Endothelial cell of umbilical vein (primary cell): ENCODE data around the gene GIPC1. TPM values are rescaled to one million over a fixed set of nuclear protein-coding genes. Genes with fewer than 3 reads are reported as not detected.
"Not testable (repeated sequence)": the region's sequence is repeated elsewhere in the genome, so short reads cannot be mapped to it uniquely, and the experiment has no call there.

Experiments used
- BruUV-seq: library from RNA; stranded (reverse); fragments of 400-500 nt; replicated peaks from 2 replicates; lab custom pipeline; 2021; lab: Mats Ljungman, UMichigan
- CTCF ChIA-PET: fragments of 300-600, 350-600 bp; sonication (Branson Sonifier 250); formaldehyde crosslinking; loops from one replicate; lab custom pipeline; 2021; ENCODE audit warnings: antibody characterized with exemption, inconsistent platforms; lab: Charles Lee
- POLR2A ChIA-PET: fragments of 300-600, 350-600 bp; sonication (Branson Sonifier 250); formaldehyde crosslinking; loops from one replicate; lab custom pipeline; 2021; ENCODE audit warnings: antibody characterized with exemption, inconsistent platforms; lab: Charles Lee
- DNase-seq: peaks from one replicate; pipeline ENCODE4 v3.0.0-alpha.2; 2011; ENCODE audit warnings: low read depth, low spot score
- FAIRE-seq: peaks from 2 replicates; lab custom pipeline; 2011; peaks lifted over from hg19 to GRCh38; lab: Jason Lieb, UNC
- H2AFZ ChIP-seq: 2 replicates; pipeline ENCODE4 v1.6.0; 2012; ENCODE audit warnings: low read depth, low read length, control low read depth, inconsistent platforms
- H3K27ac ChIP-seq: 2 replicates; pipeline ENCODE4 v1.5.1; 2011; ENCODE audit warnings: low read depth, mild to moderate bottlenecking, control low read depth, low read length, moderate library complexity; ENCODE audit not compliant: insufficient read depth
- H3K27me3 ChIP-seq, 2 experiments: 2 replicates each; pipeline versions ENCODE4 v1.6.0 to v1.6.1; 2011; ENCODE audit warnings: low read length in 2 of 2, mixed read lengths in 1 of 2; ENCODE audit not compliant: control insufficient read depth in 2 of 2, insufficient read depth in 2 of 2
- H3K36me3 ChIP-seq, 2 experiments: 2 replicates in 1 of 2; 3 replicates in 1 of 2; pipeline ENCODE4 v1.5.1; 2011; ENCODE audit warnings: low read length in 2 of 2, mild to moderate bottlenecking in 1 of 2, moderate library complexity in 1 of 2; ENCODE audit not compliant: control insufficient read depth in 2 of 2, insufficient read depth in 2 of 2; ENCODE audit errors: extremely low read depth in 1 of 2
- H3K4me1 ChIP-seq: 3 replicates; pipeline ENCODE4 v1.5.1; 2011; ENCODE audit warnings: mild to moderate bottlenecking, low read length; ENCODE audit not compliant: control insufficient read depth, insufficient read depth; ENCODE audit errors: extremely low read depth
- H3K4me2 ChIP-seq: 2 replicates; pipeline ENCODE4 v1.6.1; 2011; ENCODE audit warnings: low read length, control low read depth, mixed read lengths; ENCODE audit not compliant: insufficient read depth
- H3K4me3 ChIP-seq, 3 experiments: fragments of 200-600 bp in 1 of 3; sonication (generic), shearing (Covaris generic) in 1 of 3; replicated peaks in 1 of 3; 2 replicates each; pipeline ENCODE4 v1.5.1; 2011 to 2016; ENCODE audit warnings: control low read depth in 3 of 3, low read length in 3 of 3, mild to moderate bottlenecking in 2 of 3, inconsistent platforms in 1 of 3, low read depth in 1 of 3, moderate library complexity in 1 of 3; ENCODE audit not compliant: insufficient read depth in 1 of 3
- H3K79me2 ChIP-seq: 2 replicates; pipeline ENCODE4 v1.6.0; 2012; ENCODE audit warnings: low read length, inconsistent platforms; ENCODE audit not compliant: control insufficient read depth, insufficient read depth
- H3K9ac ChIP-seq: replicated peaks from 2 replicates; pipeline ENCODE3; 2011; ENCODE audit warnings: low read length, control low read depth; ENCODE audit not compliant: insufficient read depth; ENCODE audit errors: extremely low read depth
- H3K9me1 ChIP-seq: replicated peaks from 3 replicates; pipeline ENCODE4 v1.6.0; 2011; ENCODE audit warnings: mild to moderate bottlenecking, low read length; ENCODE audit not compliant: control insufficient read depth, insufficient read depth; ENCODE audit errors: extremely low read depth
- H3K9me3 ChIP-seq: replicated peaks from 2 replicates; pipeline ENCODE4 v1.5.1; 2012; ENCODE audit warnings: low read length, inconsistent platforms; ENCODE audit not compliant: control insufficient read depth, insufficient read depth
- H4K20me1 ChIP-seq: replicated peaks from 2 replicates; pipeline ENCODE3; 2011; ENCODE audit warnings: mild to moderate bottlenecking, low read length; ENCODE audit not compliant: control insufficient read depth, insufficient read depth; ENCODE audit errors: extremely low read depth
- CTCF ChIP-seq, 2 donors: IDR thresholded peaks; 1 replicate in 1 of 2; 2 replicates in 1 of 2; pipeline ENCODE4 v1.5.1; 2011; ENCODE audit warnings: low read length in 2 of 2, mild to moderate bottlenecking in 2 of 2, moderate library complexity in 2 of 2, control low read depth in 1 of 2, inconsistent platforms in 1 of 2, low read depth in 1 of 2; ENCODE audit not compliant: insufficient read depth in 1 of 2; ENCODE audit errors: extremely low read depth in 1 of 2
- EZH2 ChIP-seq: IDR thresholded peaks from 2 replicates; pipeline ENCODE4 v1.6.1; 2012; ENCODE audit warnings: borderline replicate concordance, low read depth, mild to moderate bottlenecking, moderate library complexity, low read length, inconsistent platforms; ENCODE audit not compliant: severe bottlenecking
- MAX ChIP-seq: IDR thresholded peaks from 2 replicates; pipeline ENCODE4 v1.6.1; 2011; ENCODE audit not compliant: insufficient read depth, insufficient read length
- POLR2A ChIP-seq: IDR thresholded peaks from 2 replicates; pipeline ENCODE4 v1.6.1; 2012; ENCODE audit warnings: low read depth, mild to moderate bottlenecking, control low read depth, low read length
- POLR2AphosphoS5 ChIP-seq: IDR thresholded peaks from 2 replicates; pipeline ENCODE4 v1.6.1; 2012; ENCODE audit warnings: low read depth, mild to moderate bottlenecking, control low read depth, low read length, moderate library complexity; ENCODE audit not compliant: insufficient read depth
- dilution Hi-C: fragments of 300-500 bp; cut with MboI; formaldehyde crosslinking; loops from one replicate; pipeline ENCODE4 v1.15.0; 2019; ENCODE audit warnings: low sequenced_read_pairs; ENCODE audit not compliant: extremely low pct_ligation_motif_present
- intact Hi-C: fragments of 100-400 bp; cut with micrococcal nuclease; formaldehyde crosslinking; loops from one replicate; pipeline ENCODE4 v1.10.0; 2022
- polyA plus RNA-seq, 4 experiments: library from polyadenylated mRNA; depleted of rRNA in 3 of 4; stranded (reverse) in 3 of 4; unstranded in 1 of 4; fragments of >200 nt; gene quantifications; 2 replicates each; pipeline versions ENCODE4 v1.2.1 to v1.2.3, GENCODE V29; 2011 to 2012; ENCODE audit warnings: missing spikeins in 1 of 4
- total RNA-seq: library from RNA; stranded (reverse); gene quantifications from 2 replicates; pipeline ENCODE4 v1.2.3, GENCODE V29; 2021

GIPC1 gene
- total and polyA plus RNA-seq, 2 donors (not counting 3 experiments of a cell fraction or from before 2014, with no cell fraction given): 108 to 141 TPM

GRCh38 chr19:14505488-14506239 is 9.7 kb upstream of the GIPC1 start:
- Histone ChIP-seq H2AFZ (peak overlapping the region; percentile 41), H4K20me1 (no peaks in the 10 kb centered on the region), H3K4me3 (no peak overlapping the region), H3K27me3 (peaks cover 0 to 2% of the 10 kb centered on the region in 2 experiments), H3K79me2 (no peaks in the 10 kb centered on the region), H3K4me2 (no peak overlapping the region), H3K36me3 (no peaks in the 10 kb centered on the region), H3K9me3 (no peaks in the 10 kb centered on the region), H3K9me1 (no peaks in the 10 kb centered on the region), H3K27ac (no peak overlapping the region), H3K4me1 (peaks cover 12% of the 10 kb centered on the region), H3K9ac (no peak overlapping the region)
- DNase-seq (peak; percentile 28), FAIRE-seq (peak; percentile 64)
- intact Hi-C loops (no loop called here), dilution Hi-C loops (no loop called here)
- ChIA-PET POLR2A (no interaction called here), CTCF (interaction anchor here (1.0 to 2.4 kb wide), 6 partner anchors 8 to 51 kb away, joined by 3 to 22 read pairs (median 4); partner anchors contain the start of genes DNAJB1 and GIPC1)
- BruUV-seq: no TSS peak
- no peak for TF ChIP-seq EZH2
- TF ChIP-seq POLR2AphosphoS5: no peak
- TF ChIP-seq CTCF (IDR thresholded peaks at IDR 0.05; ENCODE audit: extremely low read depth in 1 of 2, insufficient read depth in 1 of 2, low read depth in 1 of 2, low read length in 2 of 2): peak; percentile 71 to 83
- no peak for TF ChIP-seq POLR2A
- no peak for TF ChIP-seq MAX

DNA sequence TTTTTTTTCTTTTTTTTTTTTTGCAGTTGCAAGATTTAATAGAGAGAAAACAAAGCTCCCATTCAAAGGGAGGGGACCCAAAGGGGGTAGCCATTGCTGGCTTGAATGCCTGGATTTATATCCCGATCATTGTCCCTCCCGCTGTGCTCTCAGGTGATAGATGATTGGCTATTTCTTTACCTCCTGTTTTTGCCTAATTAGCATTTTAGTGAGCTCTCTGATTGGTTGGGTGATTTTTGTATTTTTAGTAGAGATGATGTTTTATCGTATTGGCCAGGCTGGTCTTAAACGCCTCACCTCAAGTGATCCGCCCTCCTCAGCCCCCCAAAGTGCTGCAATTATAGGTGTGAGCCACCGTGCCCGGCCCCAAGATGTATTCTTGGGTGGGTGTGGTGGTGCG is 8.6 kb upstream of the GIPC1 start:
- H3K4me2 ChIP-seq, H3K9me1 ChIP-seq, H3K79me2 ChIP-seq, H4K20me1 ChIP-seq, BruUV-seq, H3K4me3 ChIP-seq, dilution Hi-C loops, FAIRE-seq, H3K9ac ChIP-seq, H3K9me3 ChIP-seq, H2AFZ ChIP-seq, H3K27ac ChIP-seq, H3K4me1 ChIP-seq, H3K36me3 ChIP-seq, intact Hi-C loops, DNase-seq, H3K27me3 ChIP-seq: not testable (repeated sequence)
- POLR2A ChIA-PET: interaction anchor here (1.7 kb wide), 1 partner anchor 14 kb away, joined by 8 read pairs; the partner anchor contains the start of gene DNAJB1
- CTCF ChIA-PET: interaction anchor here (1.0 to 1.8 kb wide), 3 partner anchors 13 to 182 kb away, joined by 3 to 6 read pairs (median 4); partner anchors contain the start of gene DNAJB1
